Hepatocyte (in vitro differentiated cells): ENCODE results near the gene PTPRK. TPM values are rescaled to one million over a fixed set of nuclear protein-coding genes. Genes with fewer than 3 reads are reported as not detected.

Source experiments
- DNase-seq: peaks from one replicate; pipeline ENCODE4 v3.0.0-alpha.2; 2016; ENCODE audit warnings: low spot score
- H2AFZ ChIP-seq: fragments of 200-600 bp; sonication (generic); 2 replicates; pipeline ENCODE4 v1.6.0; 2016; ENCODE audit warnings: antibody characterized with exemption, mild to moderate bottlenecking
- H3K27ac ChIP-seq: fragments of 200-600 bp; sonication (generic); 2 replicates; pipeline ENCODE4 v1.5.1; 2016; ENCODE audit warnings: mild to moderate bottlenecking
- H3K27me3 ChIP-seq: fragments of 200-600 bp; sonication (generic); 2 replicates; pipeline ENCODE4 v1.6.1; 2016
- H3K36me3 ChIP-seq: fragments of 200-600 bp; sonication (generic); replicated peaks from 2 replicates; pipeline ENCODE4 v1.5.1; 2016; ENCODE audit warnings: low read depth; ENCODE audit not compliant: insufficient read depth
- H3K4me1 ChIP-seq: fragments of 200-600 bp; sonication (generic); 2 replicates; pipeline ENCODE4 v1.5.1; 2016; ENCODE audit warnings: mild to moderate bottlenecking, moderate library complexity; ENCODE audit not compliant: insufficient read depth
- H3K4me2 ChIP-seq: fragments of 200-600 bp; sonication (generic); 2 replicates; pipeline ENCODE4 v1.6.0; 2016
- H3K4me3 ChIP-seq: fragments of 200-600 bp; sonication (generic); 2 replicates; pipeline ENCODE4 v1.5.1; 2016; ENCODE audit warnings: mild to moderate bottlenecking
- H3K79me2 ChIP-seq: fragments of 200-600 bp; sonication (generic); 2 replicates; pipeline ENCODE4 v1.6.0; 2017; ENCODE audit warnings: mild to moderate bottlenecking
- H3K9me2 ChIP-seq: fragments of 200-600 bp; sonication (generic); replicated peaks from 2 replicates; pipeline ENCODE4 v1.6.0; 2017; ENCODE audit warnings: mild to moderate bottlenecking; ENCODE audit not compliant: insufficient read depth
- H3K9me3 ChIP-seq: fragments of 200-600 bp; sonication (generic); 2 replicates; pipeline ENCODE4 v1.5.1; 2016; ENCODE audit warnings: low read depth, mild to moderate bottlenecking
- H4K20me1 ChIP-seq: fragments of 200-600 bp; sonication (generic); 2 replicates; pipeline ENCODE4 v1.6.0; 2016; ENCODE audit warnings: mild to moderate bottlenecking; ENCODE audit not compliant: insufficient read depth, poor library complexity, severe bottlenecking
- CTCF ChIP-seq: fragments of 200-600 bp; sonication (generic); IDR thresholded peaks from 2 replicates; pipeline ENCODE4 v1.5.1; 2016; ENCODE audit warnings: antibody characterized with exemption, mild to moderate bottlenecking; ENCODE audit not compliant: poor library complexity
- EZH2 ChIP-seq: fragments of 200-600 bp; sonication (generic); IDR thresholded peaks from 2 replicates; pipeline ENCODE4 v1.6.1; 2016; ENCODE audit warnings: antibody characterized with exemption, mild to moderate bottlenecking, borderline replicate concordance
- EZH2phosphoT487 ChIP-seq: fragments of 200-600 bp; sonication (generic); IDR thresholded peaks from one replicate; pipeline ENCODE4 v1.6.1; 2018; ENCODE audit warnings: antibody characterized with exemption, mild to moderate bottlenecking, low read depth, moderate library complexity; ENCODE audit not compliant: unreplicated experiment, severe bottlenecking
- WGBS: methylation state at CpG from one replicate; pipeline ENCODE4 v1.1.6; 2016; ENCODE audit warnings: low lambda C conversion rate; ENCODE audit errors: missing lambda C conversion rate; 5-methylcytosine and 5-hydroxymethylcytosine counted together
- polyA plus RNA-seq: library from polyadenylated mRNA; unstranded; fragments of >200 nt; fragmentation: Nextera tagmentation; extraction: Ambion mirVana; gene quantifications from 2 replicates; pipeline ENCODE4 v1.2.1, GENCODE V29; 2016
- total RNA-seq: library from RNA; depleted of rRNA; stranded (reverse); fragments of >200 nt; gene quantifications from 2 replicates; pipeline ENCODE4 v1.2.3, GENCODE V29; 2014

Gene PTPRK
- total and polyA plus RNA-seq, 2 experiments from 2014 or later: 42.0 to 80.2 TPM

- Histone ChIP-seq H3K27me3 (no peaks in the 10 kb centered on the region), H3K4me2 (no peak overlapping the region), H3K9me2 (no peaks in the 10 kb centered on the region), H3K79me2 (peaks cover 20% of the 10 kb centered on the region), H2AFZ (no peak overlapping the region), H3K27ac (no peak overlapping the region), H3K4me1 (peaks cover 5% of the 10 kb centered on the region), H3K4me3 (no peak overlapping the region), H4K20me1 (no peaks in the 10 kb centered on the region), H3K36me3 (no peaks in the 10 kb centered on the region), H3K9me3 (no peaks in the 10 kb centered on the region)
- DNase-seq: no peak
- TF ChIP-seq CTCF (no peak), EZH2 (no peak), EZH2phosphoT487 (no peak)
- WGBS: 95% methylated on average over 2 of the region's 2 CpGs
These were observed 313.6 kb downstream of the PTPRK start for GRCh38 chr6:128206610-128207426.

- Histone ChIP-seq H3K4me2 (no peak overlapping the region), H3K27ac (no peak overlapping the region), H3K4me3 (no peak overlapping the region), H3K79me2 (peaks cover 27% of the 10 kb centered on the region), H3K4me1 (peaks cover 5% of the 10 kb centered on the region), H3K9me3 (no peaks in the 10 kb centered on the region), H3K27me3 (no peaks in the 10 kb centered on the region), H3K36me3 (no peaks in the 10 kb centered on the region), H2AFZ (no peak overlapping the region), H4K20me1 (no peaks in the 10 kb centered on the region), H3K9me2 (no peaks in the 10 kb centered on the region)
- no peak for TF ChIP-seq CTCF
- no peak for TF ChIP-seq EZH2phosphoT487
- no peak for TF ChIP-seq EZH2
- no peak for DNase-seq
- 93% methylated on average over 3 of the region's 3 CpGs for WGBS
These were observed 315.8 kb downstream of the PTPRK start for GRCh38 chr6:128204616-128205015.

GRCh38 chr6:128202169-128202765, 318.1 kb downstream of the PTPRK start:
- no peaks in the 10 kb centered on the region for H3K36me3 ChIP-seq
- DNase-seq: no peak
- H3K9me2 ChIP-seq: no peaks in the 10 kb centered on the region
- H3K27ac ChIP-seq: no peak overlapping the region
- no peaks in the 10 kb centered on the region for H3K27me3 ChIP-seq
- H3K4me2 ChIP-seq: no peak overlapping the region
- no peak for TF ChIP-seq CTCF
- peaks cover 27% of the 10 kb centered on the region for H3K79me2 ChIP-seq
- H2AFZ ChIP-seq: no peak overlapping the region
- no peaks in the 10 kb centered on the region for H4K20me1 ChIP-seq
- WGBS: 87% methylated on average over 12 of the region's 12 CpGs
- no peak overlapping the region for H3K4me3 ChIP-seq
- H3K9me3 ChIP-seq: no peaks in the 10 kb centered on the region
- H3K4me1 ChIP-seq: no peaks in the 10 kb centered on the region
